Neural cell (in vitro differentiated cells): Measurements from ENCODE around the gene BNC1. TPM values are rescaled to one million over a fixed set of nuclear protein-coding genes. Genes with fewer than 3 reads are reported as not detected.

ENCODE experiments used
- H2AFZ ChIP-seq: fragments of 200-600, 300-800 bp; sonication (generic), shearing (Covaris generic); 2 replicates; pipeline ENCODE4 v1.6.0; 2014; ENCODE audit warnings: low read depth, mild to moderate bottlenecking, antibody characterized with exemption, low read length, moderate library complexity
- H3F3A ChIP-seq: fragments of 200-600 bp; shearing (Covaris generic); 2 replicates; pipeline ENCODE4 v1.6.1; 2016; ENCODE audit warnings: mild to moderate bottlenecking, moderate library complexity, mixed read lengths, antibody characterized with exemption, low read length; ENCODE audit not compliant: insufficient read depth, poor library complexity, severe bottlenecking
- H3K27ac ChIP-seq: fragments of 200-600, 300-800 bp; sonication (generic), shearing (Covaris generic); 2 replicates; pipeline ENCODE4 v1.5.1; 2014; ENCODE audit warnings: mild to moderate bottlenecking, low read length, moderate library complexity
- H3K27me3 ChIP-seq: fragments of 300-800, 200-600 bp; sonication (generic), shearing (Covaris generic); 2 replicates; pipeline ENCODE4 v1.6.0; 2014; ENCODE audit warnings: mild to moderate bottlenecking, low read depth, low read length, moderate library complexity; ENCODE audit not compliant: insufficient read depth
- H3K36me3 ChIP-seq: fragments of 300-800, 200-600 bp; sonication (generic), shearing (Covaris generic); 2 replicates; pipeline ENCODE4 v1.5.1; 2014; ENCODE audit warnings: mild to moderate bottlenecking, antibody characterized with exemption, low read length, moderate library complexity; ENCODE audit not compliant: insufficient read depth
- H3K4me2 ChIP-seq: fragments of 300-800, 200-600 bp; sonication (generic), shearing (Covaris generic); 2 replicates; pipeline ENCODE4 v1.6.0; 2014; ENCODE audit warnings: mild to moderate bottlenecking, low read length
- H3K4me3 ChIP-seq: fragments of 300-800, 200-600 bp; sonication (generic), shearing (Covaris generic); 2 replicates; pipeline ENCODE4 v1.5.1; 2014; ENCODE audit warnings: mild to moderate bottlenecking, low read length, moderate library complexity
- H3K79me2 ChIP-seq: fragments of 200-600 bp; shearing (Covaris generic); replicated peaks from 2 replicates; pipeline ENCODE4 v1.6.0; 2014; ENCODE audit warnings: mild to moderate bottlenecking, low read length, moderate library complexity; ENCODE audit not compliant: insufficient read depth
- H3K9ac ChIP-seq: fragments of 300-800, 200-600 bp; sonication (generic), shearing (Covaris generic); 2 replicates; pipeline ENCODE4 v1.6.1; 2016; ENCODE audit warnings: mild to moderate bottlenecking, low read length, mixed read lengths
- H3K9me2 ChIP-seq: fragments of 200-600 bp; shearing (Covaris generic); 2 replicates; pipeline ENCODE4 v1.6.1; 2016; ENCODE audit warnings: mild to moderate bottlenecking, low read length, mixed read lengths; ENCODE audit not compliant: insufficient read depth
- H3K9me3 ChIP-seq: fragments of 200-600, 300-800 bp; sonication (generic), shearing (Covaris generic); 2 replicates; pipeline ENCODE4 v1.6.1; 2016; ENCODE audit warnings: mild to moderate bottlenecking, mixed run types, low read length, moderate library complexity, mixed read lengths
- H4K20me1 ChIP-seq: fragments of 200-600 bp; shearing (Covaris generic); 2 replicates; pipeline ENCODE4 v1.6.1; 2016; ENCODE audit warnings: mild to moderate bottlenecking, mixed run types; ENCODE audit not compliant: insufficient read depth
- CTCF ChIP-seq: fragments of 450-650 bp; IDR thresholded peaks from 2 replicates; pipeline ENCODE4 v1.5.1; 2014; ENCODE audit warnings: antibody characterized with exemption, mild to moderate bottlenecking, moderate library complexity; ENCODE audit not compliant: poor library complexity, severe bottlenecking
- EP300 ChIP-seq: fragments of 450-650 bp; conservative IDR thresholded peaks from 2 replicates; pipeline ENCODE4 v1.6.1; 2014; ENCODE audit warnings: antibody characterized with exemption, mild to moderate bottlenecking, moderate library complexity; ENCODE audit not compliant: poor library complexity, severe bottlenecking
- EZH2 ChIP-seq: fragments of 200-600, 300-800 bp; shearing (Covaris generic), sonication (generic); IDR thresholded peaks from 2 replicates; pipeline ENCODE4 v1.6.1; 2014; ENCODE audit warnings: antibody characterized with exemption, low read length, borderline replicate concordance, mild to moderate bottlenecking; ENCODE audit not compliant: insufficient read depth, poor library complexity, severe bottlenecking
- POLR2AphosphoS5 ChIP-seq: IDR thresholded peaks from 2 replicates; pipeline ENCODE4 v1.6.1; 2012
- RAD21 ChIP-seq: fragments of 450-650 bp; conservative IDR thresholded peaks from 2 replicates; pipeline ENCODE4 v1.6.1; 2014; ENCODE audit warnings: antibody characterized with exemption, mild to moderate bottlenecking, moderate library complexity
- REST ChIP-seq: IDR thresholded peaks from 2 replicates; pipeline ENCODE4 v1.6.1; 2012; ENCODE audit warnings: borderline replicate concordance
- polyA plus RNA-seq: library from polyadenylated mRNA; depleted of rRNA; stranded (reverse); fragments of >200 nt; gene quantifications from 2 replicates; pipeline ENCODE4 v1.2.3, GENCODE V29; 2014

The BNC1 gene
- polyA plus RNA-seq, 1 donor from 2014 or later = not detected

- H3K9me2 ChIP-seq = no peaks in the 10 kb centered on the region
- no peaks in the 10 kb centered on the region for H3F3A ChIP-seq
- H3K27me3 ChIP-seq = no peaks in the 10 kb centered on the region
- H4K20me1 ChIP-seq = no peaks in the 10 kb centered on the region
- H3K27ac ChIP-seq = no peak overlapping the region
- H3K4me3 ChIP-seq = no peak overlapping the region
- no peak overlapping the region for H3K4me2 ChIP-seq
- H2AFZ ChIP-seq = no peak overlapping the region
- TF ChIP-seq EP300 (no peak), REST (no peak), CTCF (no peak), RAD21 (no peak), POLR2AphosphoS5 (no peak)
- H3K36me3 ChIP-seq = no peaks in the 10 kb centered on the region
- H3K9me3 ChIP-seq = no peaks in the 10 kb centered on the region
- H3K9ac ChIP-seq = no peak overlapping the region
- H3K79me2 ChIP-seq = peaks cover 3% of the 10 kb centered on the region
Measured at GRCh38 chr15:83219026-83219425, 65.4 kb downstream of the BNC1 start.

- Histone ChIP-seq H3K4me3 (no peak overlapping the region), H3K27ac (no peak overlapping the region)
Measured at GRCh38 chr15:83215306-83215705, 69.2 kb downstream of the BNC1 start.

More at GRCh38 chr15:83215306-83215705, 69.2 kb downstream of the BNC1 start:
- no peak overlapping the region for H3K9ac ChIP-seq
- H4K20me1 ChIP-seq = no peaks in the 10 kb centered on the region
- H3K4me2 ChIP-seq = no peak overlapping the region
- no peaks in the 10 kb centered on the region for H3K9me2 ChIP-seq
- H3K79me2 ChIP-seq = peaks cover 3% of the 10 kb centered on the region
- no peaks in the 10 kb centered on the region for H3K27me3 ChIP-seq
- no peaks in the 10 kb centered on the region for H3K9me3 ChIP-seq
- H3K36me3 ChIP-seq = no peaks in the 10 kb centered on the region
- H3F3A ChIP-seq = no peaks in the 10 kb centered on the region
- TF ChIP-seq EZH2 (no peak), CTCF (no peak), POLR2AphosphoS5 (no peak)
- H2AFZ ChIP-seq = no peak overlapping the region
